ENCODE measurements around the gene APOBEC2.

DNA sequence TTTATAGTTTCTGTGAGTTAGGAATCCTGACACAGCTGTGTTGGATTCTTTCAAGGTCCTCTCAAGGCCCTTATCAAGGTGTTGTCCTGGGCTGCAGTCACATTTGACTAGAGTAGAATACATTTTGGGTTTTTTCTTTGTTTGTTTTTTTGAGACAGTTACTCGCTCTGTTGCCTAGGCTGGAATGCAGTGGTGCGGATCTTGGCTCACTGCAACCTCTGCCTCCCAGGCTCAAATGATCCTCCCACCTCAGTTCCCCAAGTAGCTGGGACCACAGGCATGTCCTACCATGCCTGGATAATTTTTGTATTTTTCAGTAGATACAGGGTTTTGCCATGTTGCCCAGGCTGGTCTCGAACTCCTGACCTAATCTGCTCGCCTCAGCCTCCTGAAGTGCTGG lies 35.4 kb downstream of the APOBEC2 start:
- TF ChIP-seq, protein P1, sequence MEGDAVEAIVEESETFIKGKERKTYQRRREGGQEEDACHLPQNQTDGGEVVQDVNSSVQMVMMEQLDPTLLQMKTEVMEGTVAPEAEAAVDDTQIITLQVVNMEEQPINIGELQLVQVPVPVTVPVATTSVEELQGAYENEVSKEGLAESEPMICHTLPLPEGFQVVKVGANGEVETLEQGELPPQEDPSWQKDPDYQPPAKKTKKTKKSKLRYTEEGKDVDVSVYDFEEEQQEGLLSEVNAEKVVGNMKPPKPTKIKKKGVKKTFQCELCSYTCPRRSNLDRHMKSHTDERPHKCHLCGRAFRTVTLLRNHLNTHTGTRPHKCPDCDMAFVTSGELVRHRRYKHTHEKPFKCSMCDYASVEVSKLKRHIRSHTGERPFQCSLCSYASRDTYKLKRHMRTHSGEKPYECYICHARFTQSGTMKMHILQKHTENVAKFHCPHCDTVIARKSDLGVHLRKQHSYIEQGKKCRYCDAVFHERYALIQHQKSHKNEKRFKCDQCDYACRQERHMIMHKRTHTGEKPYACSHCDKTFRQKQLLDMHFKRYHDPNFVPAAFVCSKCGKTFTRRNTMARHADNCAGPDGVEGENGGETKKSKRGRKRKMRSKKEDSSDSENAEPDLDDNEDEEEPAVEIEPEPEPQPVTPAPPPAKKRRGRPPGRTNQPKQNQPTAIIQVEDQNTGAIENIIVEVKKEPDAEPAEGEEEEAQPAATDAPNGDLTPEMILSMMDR (IDR thresholded peaks at IDR 0.05) = no peak
- no peak for TF ChIP-seq CHD4 (IDR thresholded peaks at IDR 0.05; ENCODE audit: borderline replicate concordance)
- TF ChIP-seq BHLHE40 (IDR thresholded peaks at IDR 0.05; ENCODE audit: low read depth, low read length) = no peak
- TF ChIP-seq, protein P2, sequence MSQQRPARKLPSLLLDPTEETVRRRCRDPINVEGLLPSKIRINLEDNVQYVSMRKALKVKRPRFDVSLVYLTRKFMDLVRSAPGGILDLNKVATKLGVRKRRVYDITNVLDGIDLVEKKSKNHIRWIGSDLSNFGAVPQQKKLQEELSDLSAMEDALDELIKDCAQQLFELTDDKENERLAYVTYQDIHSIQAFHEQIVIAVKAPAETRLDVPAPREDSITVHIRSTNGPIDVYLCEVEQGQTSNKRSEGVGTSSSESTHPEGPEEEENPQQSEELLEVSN (IDR thresholded peaks at IDR 0.05; ENCODE audit: borderline replicate concordance, low read depth) = no peak
- no peak for TF ChIP-seq MYC (IDR thresholded peaks at IDR 0.05; ENCODE audit: borderline replicate concordance, low read length)
- TF ChIP-seq JUN (IDR thresholded peaks at IDR 0.05) = no peak
- no peak for TF ChIP-seq PHF8 (IDR thresholded peaks at IDR 0.05; ENCODE audit: borderline replicate concordance, low read depth)
- no peak for TF ChIP-seq POLR2A (IDR thresholded peaks at IDR 0.05; ENCODE audit: low read length)
